DMS53 treated with DMSO at 0.1 percent for 48 hours (cell line): ENCODE results near the gene TCEAL5.
"Not testable (repeated sequence)": the region's sequence is repeated elsewhere in the genome, so short reads cannot be mapped to it uniquely, and the experiment has no call there.

Experiments used
- DNase-seq: peaks from one replicate; lab custom pipeline; 2025; ENCODE audit not compliant: unreplicated experiment; lab: John Stamatoyannopoulos, UW

Gene TCEAL5

GRCh38 chrX:103235608-103236007, 40.9 kb downstream of the TCEAL5 start:
- not testable (repeated sequence) for DNase-seq

DNA sequence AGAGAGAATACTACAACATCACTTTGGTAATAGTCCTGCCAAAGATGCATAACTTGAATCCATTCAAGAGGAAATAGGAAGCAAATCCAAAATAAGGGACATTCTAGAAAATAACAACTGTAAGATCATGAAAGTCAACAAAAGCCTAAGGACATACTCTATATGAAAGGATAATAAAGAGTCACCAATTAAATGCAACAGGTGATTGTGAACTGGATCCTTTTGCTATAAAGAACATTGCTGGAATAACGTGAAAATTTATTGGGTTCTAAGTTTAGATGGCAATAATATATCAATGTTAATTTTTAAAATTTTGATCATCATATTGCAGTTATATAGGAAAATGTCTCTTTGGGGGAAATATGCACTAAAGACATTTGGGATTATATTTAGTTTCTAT, 41.7 kb downstream of the TCEAL5 start:
- DNase-seq = no peak

DNA sequence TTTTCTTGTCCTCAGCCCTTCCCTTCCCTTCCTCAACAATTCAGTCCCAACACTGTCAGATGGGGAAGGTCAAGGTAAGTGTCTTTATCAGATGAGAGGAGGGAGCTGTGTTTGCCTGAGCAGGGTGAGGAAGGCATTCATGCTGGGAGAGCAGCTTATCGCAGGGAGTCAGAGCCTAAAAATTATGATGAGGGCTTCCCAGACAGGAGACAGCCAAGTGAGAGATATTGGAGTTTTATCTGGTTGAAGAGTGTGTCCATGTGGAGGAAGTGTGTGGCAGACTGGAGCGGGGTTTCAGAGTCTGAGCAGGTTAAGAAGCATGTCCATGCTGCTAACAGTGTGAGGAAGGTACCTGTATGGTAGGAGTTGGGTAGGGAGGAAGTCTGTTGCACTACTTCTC, 43.3 kb downstream of the TCEAL5 start:
- DNase-seq = no peak

DNA sequence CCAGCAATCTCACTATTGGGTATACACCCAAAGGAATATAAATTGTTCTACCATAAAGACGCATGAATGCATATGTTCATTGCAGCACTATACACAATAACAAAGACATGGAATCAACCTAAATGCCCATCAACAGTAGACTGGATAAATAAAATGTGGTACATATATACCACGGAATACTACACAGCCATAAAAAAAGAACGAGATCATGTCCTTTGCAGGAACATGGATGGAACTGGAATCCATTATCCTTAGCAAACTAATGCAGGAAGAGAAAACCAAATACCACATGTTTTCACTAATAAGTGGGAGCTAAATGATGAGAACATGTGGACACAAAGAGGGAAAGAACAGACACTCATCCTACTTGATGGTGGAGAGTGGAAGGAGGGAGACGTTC, 50.6 kb downstream of the TCEAL5 start:
- not testable (repeated sequence) for DNase-seq
